Upper lobe of left lung (tissue), 6 donors: ENCODE measurements around the gene LSM14A. TPM values are rescaled to one million over a fixed set of nuclear protein-coding genes. Genes with fewer than 3 reads are reported as not detected.

Source experiments
- ATAC-seq, 2 donors: fragments of 200-7000 bp; cut with Tn5 transposase; one replicate each; pipeline ENCODE4 v1.9.1; 2022; ENCODE audit warnings: mild to moderate bottlenecking in 2 of 2, moderate library complexity in 2 of 2; ENCODE audit not compliant: low FRiP score in 2 of 2
- DNase-seq, 2 donors: peaks; one replicate each; pipeline ENCODE4 v3.0.0-alpha.2; 2019 to 2020
- H3K27ac ChIP-seq, 4 donors: fragments of 200-600 bp; sonication (generic); one replicate each; pipeline ENCODE4 v1.5.1; 2016 to 2019
- H3K27me3 ChIP-seq, 4 donors: fragments of 200-600 bp; sonication (generic); one replicate each; pipeline ENCODE4 v1.5.1; 2017 to 2019
- H3K36me3 ChIP-seq, 4 donors: fragments of 200-600 bp; sonication (generic); one replicate each; pipeline ENCODE4 v1.5.1; 2016 to 2019
- H3K4me1 ChIP-seq, 4 donors: fragments of 200-600 bp; sonication (generic); one replicate each; pipeline ENCODE4 v1.5.1; 2018 to 2019
- H3K4me3 ChIP-seq, 4 donors: fragments of 200-600 bp; sonication (generic); one replicate each; pipeline ENCODE4 v1.5.1; 2017 to 2019; ENCODE audit warnings: mild to moderate bottlenecking in 2 of 4, moderate library complexity in 1 of 4
- H3K9me3 ChIP-seq, 4 donors: fragments of 200-600 bp; sonication (generic); one replicate each; pipeline ENCODE4 v1.5.1; 2018 to 2019
- CTCF ChIP-seq, 6 experiments: fragments of 450-650 bp in 4 of 6; fragments of 200-600 bp in 2 of 6; sonication (generic) in 2 of 6; IDR thresholded peaks; one replicate each; pipeline ENCODE4 v1.5.1; 2016 to 2019; ENCODE audit warnings: antibody characterized with exemption in 6 of 6
- EP300 ChIP-seq, 4 donors: sonication (generic); formaldehyde crosslinking; IDR thresholded peaks; one replicate each; pipeline ENCODE4 v1.5.1; 2017; ENCODE audit warnings: antibody characterized with exemption in 4 of 4, control low read depth in 2 of 4
- POLR2A ChIP-seq, 4 donors: fragments of 450-650 bp; IDR thresholded peaks; one replicate each; pipeline ENCODE4 v1.5.1; 2016 to 2017; ENCODE audit warnings: antibody characterized with exemption in 4 of 4, mild to moderate bottlenecking in 2 of 4
- POLR2AphosphoS5 ChIP-seq, 2 donors: sonication (generic); formaldehyde crosslinking; IDR thresholded peaks; one replicate each; pipeline ENCODE4 v1.5.1; 2017; ENCODE audit warnings: antibody characterized with exemption in 2 of 2
- WGBS, 2 donors: methylation state at CpG; one replicate each; pipeline ENCODE4 v1.1.5; 2017 to 2018; 5-methylcytosine and 5-hydroxymethylcytosine counted together
- total RNA-seq, 6 donors: library from RNA; depleted of rRNA in 4 of 6; stranded (reverse); fragments of >200 nt in 4 of 6; gene quantifications; one replicate each; pipeline versions ENCODE4 v1.1.0 to v1.2.1, GENCODE V29; 2016 to 2021
- donor health status: DM: no; HTN: no; CAD: no; lungs with moderate emphysema.
- donor health status: DM: no; HTN: yes; CAD: no; lungs with severe emphysema.

The LSM14A gene
- total RNA-seq, 6 donors from 2014 or later = 85.2 to 212 (median 96.3) TPM

- Histone ChIP-seq H3K27ac (peak overlapping the region in 1 of 4 donors; percentile 1), H3K36me3 (peaks cover 9 to 58% (median 40%) of the 10 kb centered on the region in 4 donors), H3K27me3 (no peaks in the 10 kb centered on the region), H3K4me1 (peaks cover 5 to 12% (median 10%) of the 10 kb centered on the region in 4 donors), H3K9me3 (no peaks in the 10 kb centered on the region), H3K4me3 (no peak overlapping the region)
- WGBS, 2 donors = 81 to 85% methylated on average over 4 of the region's 4 CpGs
- DNase-seq (no peak), ATAC-seq (no peak)
- TF ChIP-seq CTCF (IDR thresholded peaks at IDR 0.05) (no peak), POLR2A (IDR thresholded peaks at IDR 0.05) (no peak), EP300 (IDR thresholded peaks at IDR 0.05) (no peak), POLR2AphosphoS5 (IDR thresholded peaks at IDR 0.05) (no peak)
Measured at GRCh38 chr19:34229721-34230120, 57.4 kb downstream of the LSM14A start.

- Histone ChIP-seq H3K4me3 (no peak overlapping the region), H3K27me3 (no peaks in the 10 kb centered on the region), H3K27ac (no peak overlapping the region), H3K9me3 (no peaks in the 10 kb centered on the region), H3K4me1 (peaks cover 5 to 12% (median 10%) of the 10 kb centered on the region in 4 donors), H3K36me3 (peaks cover 2 to 47% (median 29%) of the 10 kb centered on the region in 4 donors)
- no peak for ATAC-seq
- no peak for TF ChIP-seq POLR2A (IDR thresholded peaks at IDR 0.05)
- no peak for TF ChIP-seq CTCF (IDR thresholded peaks at IDR 0.05)
- TF ChIP-seq EP300 (IDR thresholded peaks at IDR 0.05) = no peak
- no peak for TF ChIP-seq POLR2AphosphoS5 (IDR thresholded peaks at IDR 0.05)
- 93 to 95% methylated on average over 9 to 10 of the region's 10 CpGs for WGBS, 2 donors
- no peak for DNase-seq
Measured at GRCh38 chr19:34230820-34231219, 58.5 kb downstream of the LSM14A start.

- no peaks in the 10 kb centered on the region for H3K27me3 ChIP-seq
- no peak overlapping the region for H3K27ac ChIP-seq
- 92 to 93% methylated on average over 4 of the region's 4 CpGs for WGBS, 2 donors
- ATAC-seq (no peak), DNase-seq (no peak)
- no peaks in the 10 kb centered on the region for H3K9me3 ChIP-seq
- no peak overlapping the region for H3K4me3 ChIP-seq
- TF ChIP-seq EP300 (IDR thresholded peaks at IDR 0.05) (no peak), POLR2AphosphoS5 (IDR thresholded peaks at IDR 0.05) (no peak), CTCF (IDR thresholded peaks at IDR 0.05) (no peak), POLR2A (IDR thresholded peaks at IDR 0.05) (no peak)
- peaks cover 2 to 41% (median 24%) of the 10 kb centered on the region in 4 donors for H3K36me3 ChIP-seq
- H3K4me1 ChIP-seq = peaks cover 7 to 12% (median 10%) of the 10 kb centered on the region in 4 donors
Measured at GRCh38 chr19:34231439-34231838, 59.1 kb downstream of the LSM14A start.

- no peak overlapping the region for H3K4me3 ChIP-seq
Measured at GRCh38 chr19:34232566-34233481, 60.5 kb downstream of the LSM14A start.

More at GRCh38 chr19:34232566-34233481, 60.5 kb downstream of the LSM14A start:
- DNase-seq (no peak), ATAC-seq (peak; percentile 44 to 82)
- Histone ChIP-seq H3K4me1 (peaks cover 7 to 12% (median 10%) of the 10 kb centered on the region in 4 donors), H3K36me3 (peaks cover 2 to 28% (median 18%) of the 10 kb centered on the region in 4 donors), H3K27ac (peak overlapping the region in 2 of 4 donors; percentile 48 to 49), H3K9me3 (no peaks in the 10 kb centered on the region), H3K27me3 (no peaks in the 10 kb centered on the region)
- TF ChIP-seq POLR2A (IDR thresholded peaks at IDR 0.05) = no peak
- TF ChIP-seq POLR2AphosphoS5 (IDR thresholded peaks at IDR 0.05) = no peak
- TF ChIP-seq EP300 (IDR thresholded peaks at IDR 0.05) = no peak
- TF ChIP-seq CTCF (IDR thresholded peaks at IDR 0.05) = no peak
- 47 to 56% methylated on average over 11 of the region's 11 CpGs for WGBS, 2 donors
